A549 (cell line): ENCODE data around the gene PDE4D. TPM values are rescaled to one million over a fixed set of nuclear protein-coding genes. Genes with fewer than 3 reads are reported as not detected.
A peak's percentile ranks its signal among the peaks of the same experiment; 100 is the strongest.

Experiments used
- BHLHE40 ChIP-seq: IDR thresholded peaks from 2 replicates; pipeline ENCODE4 v1.6.1; 2012; ENCODE audit warnings: low read depth, low read length, inconsistent platforms
- CBX2 ChIP-seq: fragments of 200-600 bp; sonication (generic); IDR thresholded peaks from 2 replicates; pipeline ENCODE4 v1.6.1; 2016; ENCODE audit warnings: low read depth, mild to moderate bottlenecking, borderline replicate concordance
- CBX8 ChIP-seq: fragments of 200-600 bp; sonication (generic); IDR thresholded peaks from 2 replicates; pipeline ENCODE4 v1.6.1; 2016
- CHD4 ChIP-seq: fragments of 200-600 bp; sonication (generic); IDR thresholded peaks from 2 replicates; pipeline ENCODE4 v1.6.1; 2016; ENCODE audit warnings: antibody characterized with exemption, mild to moderate bottlenecking, borderline replicate concordance
- EHF ChIP-seq: fragments of 250-450 bp; sonication (Bioruptor Pico); IDR thresholded peaks from 2 replicates; pipeline ENCODE4 v1.5.0; 2020; ENCODE audit warnings: mild to moderate bottlenecking
- EHMT2 ChIP-seq: fragments of 200-600 bp; sonication (generic); IDR thresholded peaks from 2 replicates; pipeline ENCODE4 v1.6.1; 2016; ENCODE audit warnings: antibody characterized with exemption, low read depth, mild to moderate bottlenecking, moderate library complexity
- ESRRA ChIP-seq: fragments of 150-350 bp; IDR thresholded peaks from 2 replicates; pipeline ENCODE4 v1.6.1; 2014; ENCODE audit warnings: mild to moderate bottlenecking, low read length, borderline replicate concordance
- FOSB ChIP-seq: fragments of 250-450 bp; sonication (Bioruptor Pico); IDR thresholded peaks from 2 replicates; pipeline ENCODE4 v1.5.0; 2020; ENCODE audit warnings: mild to moderate bottlenecking, moderate library complexity
- FOSL2 ChIP-seq, 2 experiments: fragments of 450-650 bp in 1 of 2; fragments of >200 bp in 1 of 2; sonication (Bioruptor Twin) in 1 of 2; formaldehyde crosslinking; IDR thresholded peaks; 2 replicates each; pipeline versions ENCODE4 v1.5.0 to v1.6.1; 2016 to 2020; ENCODE audit warnings: mild to moderate bottlenecking in 1 of 2, moderate library complexity in 1 of 2
- GATA3 ChIP-seq: IDR thresholded peaks from 2 replicates; pipeline ENCODE4 v1.6.1; 2012; ENCODE audit warnings: borderline replicate concordance
- HDAC2 ChIP-seq: fragments of 200-600 bp; sonication (generic); IDR thresholded peaks from 2 replicates; pipeline ENCODE4 v1.6.1; 2016
- HEYL ChIP-seq: fragments of 250-450 bp; sonication (Bioruptor Pico); IDR thresholded peaks from 2 replicates; pipeline ENCODE4 v1.8.0; 2021; ENCODE audit warnings: mild to moderate bottlenecking, moderate library complexity
- HOXA7 ChIP-seq: fragments of 250-450 bp; sonication (Bioruptor Pico); IDR thresholded peaks from 2 replicates; pipeline ENCODE4 v1.5.0; 2020; ENCODE audit warnings: mild to moderate bottlenecking, moderate library complexity
- HOXB5 ChIP-seq: fragments of 250-450 bp; sonication (Bioruptor Pico); IDR thresholded peaks from 2 replicates; pipeline ENCODE4 v1.5.0; 2020; ENCODE audit warnings: mild to moderate bottlenecking, moderate library complexity
- JUNB ChIP-seq: fragments of >200 bp; sonication (Bioruptor Twin); formaldehyde crosslinking; IDR thresholded peaks from 2 replicates; pipeline ENCODE4 v1.6.1; 2016
- KDM1A ChIP-seq: fragments of 200-600 bp; sonication (generic); IDR thresholded peaks from 2 replicates; pipeline ENCODE4 v1.6.1; 2016; ENCODE audit warnings: low read depth, mild to moderate bottlenecking
- KDM5A ChIP-seq: fragments of 200-600 bp; sonication (generic); IDR thresholded peaks from 2 replicates; pipeline ENCODE4 v1.6.1; 2016; ENCODE audit warnings: antibody characterized with exemption, mild to moderate bottlenecking
- MYC ChIP-seq: IDR thresholded peaks from 2 replicates; pipeline ENCODE4 v1.6.1; 2012; ENCODE audit warnings: mild to moderate bottlenecking, inconsistent platforms, low read length, improper control_type of control experiment, borderline replicate concordance
- NPAS2 ChIP-seq: fragments of 250-450 bp; sonication (Bioruptor Pico); IDR thresholded peaks from 2 replicates; pipeline ENCODE4 v1.8.0; 2022; ENCODE audit warnings: mild to moderate bottlenecking, moderate library complexity, borderline replicate concordance
- PHF8 ChIP-seq: fragments of 200-600 bp; sonication (generic); IDR thresholded peaks from 2 replicates; pipeline ENCODE4 v1.6.1; 2016; ENCODE audit warnings: low read depth, mild to moderate bottlenecking, antibody characterized with exemption, moderate library complexity, borderline replicate concordance
- POLR2A ChIP-seq: IDR thresholded peaks from 2 replicates; pipeline ENCODE4 v1.6.1; 2012; ENCODE audit warnings: mild to moderate bottlenecking, low read length
- POLR2AphosphoS2 ChIP-seq: conservative IDR thresholded peaks from 2 replicates; pipeline ENCODE4 v1.6.1; 2012; ENCODE audit warnings: low read length, improper control_type of control experiment, inconsistent platforms
- RAD21 ChIP-seq, 2 experiments: fragments of >200 bp in 1 of 2; sonication (Bioruptor Twin) in 1 of 2; formaldehyde crosslinking in 1 of 2; IDR thresholded peaks in 1 of 2; conservative IDR thresholded peaks in 1 of 2; 2 replicates in 1 of 2; 3 replicates in 1 of 2; pipeline ENCODE4 v1.6.1; 2012 to 2018; ENCODE audit warnings: inconsistent platforms in 1 of 2
- RCOR1 ChIP-seq: fragments of 150-350 bp; IDR thresholded peaks from 2 replicates; pipeline ENCODE4 v1.6.1; 2014; ENCODE audit warnings: antibody characterized with exemption, low read length, low read depth
- RFX5 ChIP-seq: fragments of 450-650 bp; IDR thresholded peaks from 2 replicates; pipeline ENCODE4 v1.7.1; 2014; ENCODE audit warnings: antibody characterized with exemption, mild to moderate bottlenecking, moderate library complexity
- SMC3 ChIP-seq: fragments of >200 bp; sonication (Bioruptor Twin); formaldehyde crosslinking; IDR thresholded peaks from 3 replicates; pipeline ENCODE4 v1.6.1; 2018; ENCODE audit warnings: inconsistent platforms
- SREBF2 ChIP-seq: fragments of 450-650 bp; IDR thresholded peaks from 2 replicates; pipeline ENCODE4 v1.6.1; 2014; ENCODE audit warnings: mild to moderate bottlenecking, moderate library complexity
- ZNF302 ChIP-seq: fragments of 250-450 bp; sonication (Bioruptor Pico); IDR thresholded peaks from 2 replicates; pipeline ENCODE4 v1.9.0; 2021; ENCODE audit warnings: inconsistent platforms, mild to moderate bottlenecking, moderate library complexity
- ZSCAN20 ChIP-seq: fragments of 250-450 bp; sonication (Bioruptor Pico); IDR thresholded peaks from 2 replicates; pipeline ENCODE4 v1.8.0; 2022; ENCODE audit warnings: mild to moderate bottlenecking, moderate library complexity
- polyA plus RNA-seq, 4 experiments: library from polyadenylated mRNA; depleted of rRNA in 3 of 4; stranded (reverse); fragments of >200 nt; fragmentation: RNase III in 1 of 4; extraction: RNeasy Plus Mini Kit Qiagen cat#74134 plus additional on column Dnase treatment in 1 of 4; gene quantifications; 2 replicates in 3 of 4; 3 replicates in 1 of 4; pipeline ENCODE4 v1.2.3, GENCODE V29; 2011 to 2017
- TF ChIP-seq, protein P1 (sequence below): fragments of 250-450 bp; sonication (Bioruptor Pico); IDR thresholded peaks from 2 replicates; pipeline ENCODE4 v1.5.0; 2020; ENCODE audit warnings: low read depth, mild to moderate bottlenecking, moderate library complexity
- TF ChIP-seq, protein P2 (sequence below): fragments of >200 bp; sonication (Bioruptor Twin); formaldehyde crosslinking; IDR thresholded peaks from 3 replicates; pipeline ENCODE4 v1.5.1; 2016
- TF ChIP-seq, protein P3 (sequence below): fragments of 250-450 bp; sonication (Bioruptor Pico); IDR thresholded peaks from 2 replicates; pipeline ENCODE4 v1.5.0; 2021; ENCODE audit warnings: mild to moderate bottlenecking, moderate library complexity, borderline replicate concordance
- TF ChIP-seq, protein P4 (sequence below): IDR thresholded peaks from 2 replicates; pipeline ENCODE4 v1.6.1; 2012
- TF ChIP-seq, protein P5 (sequence below): fragments of >200 bp; sonication (Bioruptor Twin); formaldehyde crosslinking; IDR thresholded peaks from 2 replicates; pipeline ENCODE4 v1.6.1; 2016
- TF ChIP-seq, protein P6 (sequence below): IDR thresholded peaks from 2 replicates; pipeline ENCODE4 v1.6.1; 2012; ENCODE audit warnings: low read depth, borderline replicate concordance
- TF ChIP-seq, protein P7 (sequence below): IDR thresholded peaks from 2 replicates; pipeline ENCODE4 v1.6.1; 2012
- TF ChIP-seq, protein P8 (sequence below): fragments of 450-650 bp; IDR thresholded peaks from 2 replicates; pipeline ENCODE4 v1.6.1; 2014; ENCODE audit warnings: antibody characterized with exemption

PDE4D gene
- polyA plus RNA-seq, 2 of the 4 experiments (the other 2 are of a cell fraction): 74.0 to 213 TPM

DNA sequence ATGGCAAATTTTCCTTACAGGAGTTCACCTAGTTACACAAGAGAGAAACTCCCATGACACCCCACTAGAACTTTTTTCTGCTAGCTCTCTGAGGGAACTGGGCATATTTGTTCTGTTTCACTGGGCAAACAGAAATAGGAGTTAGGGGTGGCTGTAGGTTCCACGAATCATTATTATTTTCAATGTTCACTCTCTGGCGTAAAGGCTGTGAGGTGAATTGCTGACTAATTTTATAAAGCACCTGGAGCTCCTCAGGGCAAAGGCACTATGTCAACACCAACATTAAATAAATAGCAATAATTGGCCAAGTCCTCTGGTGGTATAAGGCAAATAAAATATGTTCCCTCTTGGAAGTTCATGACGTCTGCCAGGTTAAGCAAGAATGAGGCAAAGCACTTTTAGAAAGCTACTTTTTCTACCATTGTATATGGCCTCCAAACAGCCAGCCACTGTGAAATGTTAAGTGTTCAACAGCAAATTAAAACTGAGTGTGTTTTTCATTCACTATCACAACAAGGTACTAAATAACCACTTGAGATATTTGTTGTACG is 344.6 kb downstream of the PDE4D start (continued):
- TF ChIP-seq HOXA7 (CRISPR knock-in tag): peak; percentile 92
- TF ChIP-seq, protein P1, sequence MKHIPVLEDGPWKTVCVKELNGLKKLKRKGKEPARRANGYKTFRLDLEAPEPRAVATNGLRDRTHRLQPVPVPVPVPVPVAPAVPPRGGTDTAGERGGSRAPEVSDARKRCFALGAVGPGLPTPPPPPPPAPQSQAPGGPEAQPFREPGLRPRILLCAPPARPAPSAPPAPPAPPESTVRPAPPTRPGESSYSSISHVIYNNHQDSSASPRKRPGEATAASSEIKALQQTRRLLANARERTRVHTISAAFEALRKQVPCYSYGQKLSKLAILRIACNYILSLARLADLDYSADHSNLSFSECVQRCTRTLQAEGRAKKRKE (CRISPR knock-in tag): peak; percentile 95
- peak; percentile 82; the same call in 1 of the 2 replicates for TF ChIP-seq ZNF302 (CRISPR knock-in tag)
- TF ChIP-seq SREBF2: no peak
- TF ChIP-seq KDM1A: no peak
- TF ChIP-seq CBX8: no peak
- TF ChIP-seq, protein P2, sequence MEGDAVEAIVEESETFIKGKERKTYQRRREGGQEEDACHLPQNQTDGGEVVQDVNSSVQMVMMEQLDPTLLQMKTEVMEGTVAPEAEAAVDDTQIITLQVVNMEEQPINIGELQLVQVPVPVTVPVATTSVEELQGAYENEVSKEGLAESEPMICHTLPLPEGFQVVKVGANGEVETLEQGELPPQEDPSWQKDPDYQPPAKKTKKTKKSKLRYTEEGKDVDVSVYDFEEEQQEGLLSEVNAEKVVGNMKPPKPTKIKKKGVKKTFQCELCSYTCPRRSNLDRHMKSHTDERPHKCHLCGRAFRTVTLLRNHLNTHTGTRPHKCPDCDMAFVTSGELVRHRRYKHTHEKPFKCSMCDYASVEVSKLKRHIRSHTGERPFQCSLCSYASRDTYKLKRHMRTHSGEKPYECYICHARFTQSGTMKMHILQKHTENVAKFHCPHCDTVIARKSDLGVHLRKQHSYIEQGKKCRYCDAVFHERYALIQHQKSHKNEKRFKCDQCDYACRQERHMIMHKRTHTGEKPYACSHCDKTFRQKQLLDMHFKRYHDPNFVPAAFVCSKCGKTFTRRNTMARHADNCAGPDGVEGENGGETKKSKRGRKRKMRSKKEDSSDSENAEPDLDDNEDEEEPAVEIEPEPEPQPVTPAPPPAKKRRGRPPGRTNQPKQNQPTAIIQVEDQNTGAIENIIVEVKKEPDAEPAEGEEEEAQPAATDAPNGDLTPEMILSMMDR: no peak
- TF ChIP-seq NPAS2: no peak
- TF ChIP-seq RFX5: peak; percentile 24; the same call in 1 of the 2 replicates
- TF ChIP-seq, protein P3, sequence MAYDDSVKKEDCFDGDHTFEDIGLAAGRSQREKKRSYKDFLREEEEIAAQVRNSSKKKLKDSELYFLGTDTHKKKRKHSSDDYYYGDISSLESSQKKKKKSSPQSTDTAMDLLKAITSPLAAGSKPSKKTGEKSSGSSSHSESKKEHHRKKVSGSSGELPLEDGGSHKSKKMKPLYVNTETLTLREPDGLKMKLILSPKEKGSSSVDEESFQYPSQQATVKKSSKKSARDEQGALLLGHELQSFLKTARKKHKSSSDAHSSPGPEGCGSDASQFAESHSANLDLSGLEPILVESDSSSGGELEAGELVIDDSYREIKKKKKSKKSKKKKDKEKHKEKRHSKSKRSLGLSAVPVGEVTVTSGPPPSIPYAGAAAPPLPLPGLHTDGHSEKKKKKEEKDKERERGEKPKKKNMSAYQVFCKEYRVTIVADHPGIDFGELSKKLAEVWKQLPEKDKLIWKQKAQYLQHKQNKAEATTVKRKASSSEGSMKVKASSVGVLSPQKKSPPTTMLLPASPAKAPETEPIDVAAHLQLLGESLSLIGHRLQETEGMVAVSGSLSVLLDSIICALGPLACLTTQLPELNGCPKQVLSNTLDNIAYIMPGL (CRISPR knock-in tag): 0 out of 2 replicates have a peak, but pooled peaks have one; percentile 37
- TF ChIP-seq POLR2AphosphoS2: no peak
- TF ChIP-seq, protein P4, sequence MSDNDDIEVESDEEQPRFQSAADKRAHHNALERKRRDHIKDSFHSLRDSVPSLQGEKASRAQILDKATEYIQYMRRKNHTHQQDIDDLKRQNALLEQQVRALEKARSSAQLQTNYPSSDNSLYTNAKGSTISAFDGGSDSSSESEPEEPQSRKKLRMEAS: peak; percentile 96
- TF ChIP-seq, protein P5, sequence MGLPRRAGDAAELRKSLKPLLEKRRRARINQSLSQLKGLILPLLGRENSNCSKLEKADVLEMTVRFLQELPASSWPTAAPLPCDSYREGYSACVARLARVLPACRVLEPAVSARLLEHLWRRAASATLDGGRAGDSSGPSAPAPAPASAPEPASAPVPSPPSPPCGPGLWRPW: peak; percentile 95
- TF ChIP-seq BHLHE40: no peak
- peak; percentile 91 for TF ChIP-seq HEYL (CRISPR knock-in tag)
- TF ChIP-seq FOSL2 (IDR thresholded peaks at IDR 0.05): peak; percentile 89
- TF ChIP-seq FOSL2 (CRISPR knock-in tag; IDR thresholded peaks at IDR 0.05): peak; percentile 95
- no peak for TF ChIP-seq CBX2
- peak; percentile 100 for TF ChIP-seq GATA3
- no peak for TF ChIP-seq POLR2A
- TF ChIP-seq KDM5A: no peak
- TF ChIP-seq MYC: 0 out of 2 replicates have a peak, but pooled peaks have one; percentile 11
- TF ChIP-seq CHD4: no peak
- peak; percentile 96 for TF ChIP-seq JUNB
- TF ChIP-seq HDAC2: no peak
- TF ChIP-seq, protein P6, sequence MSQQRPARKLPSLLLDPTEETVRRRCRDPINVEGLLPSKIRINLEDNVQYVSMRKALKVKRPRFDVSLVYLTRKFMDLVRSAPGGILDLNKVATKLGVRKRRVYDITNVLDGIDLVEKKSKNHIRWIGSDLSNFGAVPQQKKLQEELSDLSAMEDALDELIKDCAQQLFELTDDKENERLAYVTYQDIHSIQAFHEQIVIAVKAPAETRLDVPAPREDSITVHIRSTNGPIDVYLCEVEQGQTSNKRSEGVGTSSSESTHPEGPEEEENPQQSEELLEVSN: no peak
- peak; percentile 37 to 77 for TF ChIP-seq RAD21 (conservative IDR thresholded peaks at IDR 0.05 in 1 of 2, IDR thresholded peaks at IDR 0.05 in 1 of 2)
- TF ChIP-seq ESRRA: no peak
- TF ChIP-seq, protein P7, sequence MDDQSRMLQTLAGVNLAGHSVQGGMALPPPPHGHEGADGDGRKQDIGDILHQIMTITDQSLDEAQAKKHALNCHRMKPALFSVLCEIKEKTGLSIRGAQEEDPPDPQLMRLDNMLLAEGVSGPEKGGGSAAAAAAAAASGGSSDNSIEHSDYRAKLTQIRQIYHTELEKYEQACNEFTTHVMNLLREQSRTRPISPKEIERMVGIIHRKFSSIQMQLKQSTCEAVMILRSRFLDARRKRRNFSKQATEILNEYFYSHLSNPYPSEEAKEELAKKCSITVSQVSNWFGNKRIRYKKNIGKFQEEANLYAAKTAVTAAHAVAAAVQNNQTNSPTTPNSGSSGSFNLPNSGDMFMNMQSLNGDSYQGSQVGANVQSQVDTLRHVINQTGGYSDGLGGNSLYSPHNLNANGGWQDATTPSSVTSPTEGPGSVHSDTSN: peak; percentile 93
- peak; percentile 73 for TF ChIP-seq SMC3
- TF ChIP-seq PHF8: no peak
- peak; percentile 86; the same call in 1 of the 2 replicates for TF ChIP-seq HOXB5 (CRISPR knock-in tag)
- TF ChIP-seq EHMT2: no peak
- TF ChIP-seq, protein P8, sequence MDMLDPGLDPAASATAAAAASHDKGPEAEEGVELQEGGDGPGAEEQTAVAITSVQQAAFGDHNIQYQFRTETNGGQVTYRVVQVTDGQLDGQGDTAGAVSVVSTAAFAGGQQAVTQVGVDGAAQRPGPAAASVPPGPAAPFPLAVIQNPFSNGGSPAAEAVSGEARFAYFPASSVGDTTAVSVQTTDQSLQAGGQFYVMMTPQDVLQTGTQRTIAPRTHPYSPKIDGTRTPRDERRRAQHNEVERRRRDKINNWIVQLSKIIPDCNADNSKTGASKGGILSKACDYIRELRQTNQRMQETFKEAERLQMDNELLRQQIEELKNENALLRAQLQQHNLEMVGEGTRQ: no peak
- TF ChIP-seq ZSCAN20 (CRISPR knock-in tag): peak; percentile 91
- TF ChIP-seq EHF (CRISPR knock-in tag): peak; percentile 93
- no peak for TF ChIP-seq RCOR1
- peak; percentile 93 for TF ChIP-seq FOSB (CRISPR knock-in tag)
